Activated CD8-positive, alpha-beta memory T cell treated with anti-CD3 and anti-CD28 coated beads for 1 hour (primary cell): ENCODE data around the gene APPBP2.
"Not testable (repeated sequence)": the region's sequence is repeated elsewhere in the genome, so short reads cannot be mapped to it uniquely, and the experiment has no call there.

ENCODE experiments used
- DNase-seq, 2 donors: peaks; one replicate each; pipeline ENCODE4 v3.0.0-alpha.2; 2020; ENCODE audit warnings: low read depth in 1 of 2; ENCODE audit errors: extremely low read depth in 1 of 2

APPBP2 gene

GRCh38 chr17:60502145-60502544 lies 23.9 kb downstream of the APPBP2 start:
- no peak for DNase-seq

- DNase-seq, result no peak
Observed at GRCh38 chr17:60501589-60501988, 24.5 kb downstream of the APPBP2 start.

- DNase-seq, result no peak
Observed at GRCh38 chr17:60496041-60496440, 30.0 kb downstream of the APPBP2 start.

- no peak for DNase-seq
Observed at GRCh38 chr17:60495260-60495659, 30.8 kb downstream of the APPBP2 start.

- DNase-seq, result no peak
Observed at GRCh38 chr17:60493847-60494321, 32.2 kb downstream of the APPBP2 start.

GRCh38 chr17:60491771-60492170 lies 34.3 kb downstream of the APPBP2 start:
- DNase-seq, result no peak

GRCh38 chr17:60490594-60490993 lies 35.4 kb downstream of the APPBP2 start:
- not testable (repeated sequence) for DNase-seq

- no peak for DNase-seq
Observed at GRCh38 chr17:60481604-60482003, 44.4 kb downstream of the APPBP2 start.

GRCh38 chr17:60473788-60474187 lies 52.3 kb downstream of the APPBP2 start:
- DNase-seq, result no peak

GRCh38 chr17:60472449-60472848 lies 53.6 kb downstream of the APPBP2 start:
- DNase-seq, result no peak

- no peak for DNase-seq
Observed at GRCh38 chr17:60471451-60471850, 54.6 kb downstream of the APPBP2 start.

GRCh38 chr17:60468371-60468770 lies 57.7 kb downstream of the APPBP2 start:
- no peak for DNase-seq

GRCh38 chr17:60464343-60464742 lies 61.7 kb downstream of the APPBP2 start:
- no peak for DNase-seq

- DNase-seq, result no peak
Observed at GRCh38 chr17:60463157-60463835, 62.7 kb downstream of the APPBP2 start.

GRCh38 chr17:60461584-60461983 lies 64.5 kb downstream of the APPBP2 start:
- DNase-seq, result no peak

GRCh38 chr17:60457148-60457547 lies 68.9 kb downstream of the APPBP2 start:
- DNase-seq, result no peak

GRCh38 chr17:60455378-60455777 lies 70.7 kb downstream of the APPBP2 start:
- DNase-seq, result no peak

GRCh38 chr17:60451965-60452364 lies 74.1 kb downstream of the APPBP2 start:
- DNase-seq, result no peak

GRCh38 chr17:60451071-60451470 lies 75.0 kb downstream of the APPBP2 start:
- no peak for DNase-seq

GRCh38 chr17:60447375-60447774 lies 78.7 kb downstream of the APPBP2 start:
- DNase-seq, result no peak

- no peak for DNase-seq
Observed at GRCh38 chr17:60445144-60445543, 80.9 kb downstream of the APPBP2 start.

- no peak for DNase-seq
Observed at GRCh38 chr17:60443713-60444112, 82.3 kb downstream of the APPBP2 start.
